Endothelial cell of umbilical vein (primary cell): ENCODE measurements around the gene CTTNBP2NL. TPM values are rescaled to one million over a fixed set of nuclear protein-coding genes. Genes with fewer than 3 reads are reported as not detected.

Experiments
- BruUV-seq: library from RNA; stranded (reverse); fragments of 400-500 nt; replicated peaks from 2 replicates; lab custom pipeline; 2021; lab: Mats Ljungman, UMichigan
- CTCF ChIA-PET: fragments of 300-600, 350-600 bp; sonication (Branson Sonifier 250); formaldehyde crosslinking; loops from one replicate; lab custom pipeline; 2021; ENCODE audit warnings: antibody characterized with exemption, inconsistent platforms; lab: Charles Lee
- POLR2A ChIA-PET: fragments of 300-600, 350-600 bp; sonication (Branson Sonifier 250); formaldehyde crosslinking; loops from one replicate; lab custom pipeline; 2021; ENCODE audit warnings: antibody characterized with exemption, inconsistent platforms; lab: Charles Lee
- DNase-seq: peaks from one replicate; pipeline ENCODE4 v3.0.0-alpha.2; 2011; ENCODE audit warnings: low read depth, low spot score
- FAIRE-seq: peaks from 2 replicates; lab custom pipeline; 2011; peaks lifted over from hg19 to GRCh38; lab: Jason Lieb, UNC
- H2AFZ ChIP-seq: 2 replicates; pipeline ENCODE4 v1.6.0; 2012; ENCODE audit warnings: low read depth, low read length, control low read depth, inconsistent platforms
- H3K27ac ChIP-seq: 2 replicates; pipeline ENCODE4 v1.5.1; 2011; ENCODE audit warnings: low read depth, mild to moderate bottlenecking, control low read depth, low read length, moderate library complexity; ENCODE audit not compliant: insufficient read depth
- H3K27me3 ChIP-seq, 2 experiments: 2 replicates each; pipeline versions ENCODE4 v1.6.0 to v1.6.1; 2011; ENCODE audit warnings: low read length in 2 of 2, mixed read lengths in 1 of 2; ENCODE audit not compliant: control insufficient read depth in 2 of 2, insufficient read depth in 2 of 2
- H3K36me3 ChIP-seq, 2 experiments: 2 replicates in 1 of 2; 3 replicates in 1 of 2; pipeline ENCODE4 v1.5.1; 2011; ENCODE audit warnings: low read length in 2 of 2, mild to moderate bottlenecking in 1 of 2, moderate library complexity in 1 of 2; ENCODE audit not compliant: control insufficient read depth in 2 of 2, insufficient read depth in 2 of 2; ENCODE audit errors: extremely low read depth in 1 of 2
- H3K4me1 ChIP-seq: 3 replicates; pipeline ENCODE4 v1.5.1; 2011; ENCODE audit warnings: mild to moderate bottlenecking, low read length; ENCODE audit not compliant: control insufficient read depth, insufficient read depth; ENCODE audit errors: extremely low read depth
- H3K4me2 ChIP-seq: 2 replicates; pipeline ENCODE4 v1.6.1; 2011; ENCODE audit warnings: low read length, control low read depth, mixed read lengths; ENCODE audit not compliant: insufficient read depth
- H3K4me3 ChIP-seq, 3 experiments: fragments of 200-600 bp in 1 of 3; sonication (generic), shearing (Covaris generic) in 1 of 3; replicated peaks in 1 of 3; 2 replicates each; pipeline ENCODE4 v1.5.1; 2011 to 2016; ENCODE audit warnings: control low read depth in 3 of 3, low read length in 3 of 3, mild to moderate bottlenecking in 2 of 3, inconsistent platforms in 1 of 3, low read depth in 1 of 3, moderate library complexity in 1 of 3; ENCODE audit not compliant: insufficient read depth in 1 of 3
- H3K79me2 ChIP-seq: 2 replicates; pipeline ENCODE4 v1.6.0; 2012; ENCODE audit warnings: low read length, inconsistent platforms; ENCODE audit not compliant: control insufficient read depth, insufficient read depth
- H3K9ac ChIP-seq: replicated peaks from 2 replicates; pipeline ENCODE3; 2011; ENCODE audit warnings: low read length, control low read depth; ENCODE audit not compliant: insufficient read depth; ENCODE audit errors: extremely low read depth
- H3K9me1 ChIP-seq: replicated peaks from 3 replicates; pipeline ENCODE4 v1.6.0; 2011; ENCODE audit warnings: mild to moderate bottlenecking, low read length; ENCODE audit not compliant: control insufficient read depth, insufficient read depth; ENCODE audit errors: extremely low read depth
- H3K9me3 ChIP-seq: replicated peaks from 2 replicates; pipeline ENCODE4 v1.5.1; 2012; ENCODE audit warnings: low read length, inconsistent platforms; ENCODE audit not compliant: control insufficient read depth, insufficient read depth
- H4K20me1 ChIP-seq: replicated peaks from 2 replicates; pipeline ENCODE3; 2011; ENCODE audit warnings: mild to moderate bottlenecking, low read length; ENCODE audit not compliant: control insufficient read depth, insufficient read depth; ENCODE audit errors: extremely low read depth
- CTCF ChIP-seq, 2 donors: IDR thresholded peaks; 1 replicate in 1 of 2; 2 replicates in 1 of 2; pipeline ENCODE4 v1.5.1; 2011; ENCODE audit warnings: low read length in 2 of 2, mild to moderate bottlenecking in 2 of 2, moderate library complexity in 2 of 2, control low read depth in 1 of 2, inconsistent platforms in 1 of 2, low read depth in 1 of 2; ENCODE audit not compliant: insufficient read depth in 1 of 2; ENCODE audit errors: extremely low read depth in 1 of 2
- EZH2 ChIP-seq: IDR thresholded peaks from 2 replicates; pipeline ENCODE4 v1.6.1; 2012; ENCODE audit warnings: borderline replicate concordance, low read depth, mild to moderate bottlenecking, moderate library complexity, low read length, inconsistent platforms; ENCODE audit not compliant: severe bottlenecking
- FOS ChIP-seq: IDR thresholded peaks from 2 replicates; pipeline ENCODE4 v1.6.1; 2011; ENCODE audit warnings: mild to moderate bottlenecking, low read length, moderate library complexity, borderline replicate concordance; ENCODE audit not compliant: insufficient read depth
- GATA2 ChIP-seq: IDR thresholded peaks from 2 replicates; pipeline ENCODE4 v1.7.0; 2011; ENCODE audit warnings: low read depth, mild to moderate bottlenecking, moderate library complexity, mixed read lengths, low read length; ENCODE audit not compliant: insufficient read length, insufficient read depth
- JUN ChIP-seq: IDR thresholded peaks from 2 replicates; pipeline ENCODE4 v1.6.1; 2011; ENCODE audit warnings: borderline replicate concordance, low read depth; ENCODE audit not compliant: insufficient read length, insufficient read depth
- MYC ChIP-seq: IDR thresholded peaks from one replicate; pipeline ENCODE4 v1.6.1; 2011; ENCODE audit warnings: mild to moderate bottlenecking, low read depth, low read length
- POLR2A ChIP-seq: IDR thresholded peaks from 2 replicates; pipeline ENCODE4 v1.6.1; 2012; ENCODE audit warnings: low read depth, mild to moderate bottlenecking, control low read depth, low read length
- POLR2AphosphoS5 ChIP-seq: IDR thresholded peaks from 2 replicates; pipeline ENCODE4 v1.6.1; 2012; ENCODE audit warnings: low read depth, mild to moderate bottlenecking, control low read depth, low read length, moderate library complexity; ENCODE audit not compliant: insufficient read depth
- dilution Hi-C: fragments of 300-500 bp; cut with MboI; formaldehyde crosslinking; loops from one replicate; pipeline ENCODE4 v1.15.0; 2019; ENCODE audit warnings: low sequenced_read_pairs; ENCODE audit not compliant: extremely low pct_ligation_motif_present
- intact Hi-C: fragments of 100-400 bp; cut with micrococcal nuclease; formaldehyde crosslinking; loops from one replicate; pipeline ENCODE4 v1.10.0; 2022
- polyA plus RNA-seq, 4 experiments: library from polyadenylated mRNA; depleted of rRNA in 3 of 4; stranded (reverse) in 3 of 4; unstranded in 1 of 4; fragments of >200 nt; gene quantifications; 2 replicates each; pipeline versions ENCODE4 v1.2.1 to v1.2.3, GENCODE V29; 2011 to 2012; ENCODE audit warnings: missing spikeins in 1 of 4
- total RNA-seq: library from RNA; stranded (reverse); gene quantifications from 2 replicates; pipeline ENCODE4 v1.2.3, GENCODE V29; 2021
- TF ChIP-seq, protein P1 (sequence below): IDR thresholded peaks from 2 replicates; pipeline ENCODE4 v1.6.1; 2011; ENCODE audit not compliant: insufficient read depth, insufficient read length

The CTTNBP2NL gene
- total and polyA plus RNA-seq, 2 donors (not counting 3 experiments of a cell fraction or from before 2014, with no cell fraction given) = 21.5 to 94.4 TPM

- TF ChIP-seq GATA2 (no peak), MYC (no peak), POLR2AphosphoS5 (no peak), POLR2A (peak; percentile 18), EZH2 (no peak), JUN (no peak), CTCF (IDR thresholded peaks at IDR 0.05; ENCODE audit: extremely low read depth in 1 of 2, insufficient read depth in 1 of 2, low read depth in 1 of 2, low read length in 2 of 2) (no peak), FOS (no peak)
- TF ChIP-seq, protein P1, sequence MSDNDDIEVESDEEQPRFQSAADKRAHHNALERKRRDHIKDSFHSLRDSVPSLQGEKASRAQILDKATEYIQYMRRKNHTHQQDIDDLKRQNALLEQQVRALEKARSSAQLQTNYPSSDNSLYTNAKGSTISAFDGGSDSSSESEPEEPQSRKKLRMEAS = no peak
- POLR2A ChIA-PET = interaction anchor here (1.0 to 1.3 kb wide), 2 partner anchors 32 to 35 kb away, joined by 3 to 4 read pairs; no protein-coding TSS in a partner anchor
- intact Hi-C loops = no loop called here
Observed at GRCh38 chr1:112396653-112397471, 848 bp downstream of the CTTNBP2NL start.

More at GRCh38 chr1:112396653-112397471, 848 bp downstream of the CTTNBP2NL start:
- peak overlapping the region; percentile 97 for H3K27ac ChIP-seq
- no peaks in the 10 kb centered on the region for H3K27me3 ChIP-seq
- peak; percentile 47 for DNase-seq
- peak overlapping the region; percentile 93 for H3K4me2 ChIP-seq
- H2AFZ ChIP-seq = no peak overlapping the region
- dilution Hi-C loops = no loop called here
- no peaks in the 10 kb centered on the region for H4K20me1 ChIP-seq
- H3K79me2 ChIP-seq = peaks cover 78% of the 10 kb centered on the region
- TSS peak; percentile 21 for BruUV-seq
- peaks cover 0 to under 1% of the 10 kb centered on the region in 2 experiments for H3K36me3 ChIP-seq
- peak overlapping the region; percentile 96 for H3K9ac ChIP-seq
- peaks cover 60% of the 10 kb centered on the region for H3K4me1 ChIP-seq
- CTCF ChIA-PET = interaction anchor here (0.9 to 3.7 kb wide), 4 partner anchors 25 to 69 kb away, joined by 3 to 13 read pairs (median 6); no protein-coding TSS in a partner anchor
- no peaks in the 10 kb centered on the region for H3K9me1 ChIP-seq
- H3K4me3 ChIP-seq = peak overlapping the region; percentile 86 to 94 (median 91)
- H3K9me3 ChIP-seq = no peaks in the 10 kb centered on the region
- no peak for FAIRE-seq
